Measurements from ENCODE around the gene STAP1.
"Not testable (repeated sequence)": the region's sequence is repeated elsewhere in the genome, so short reads cannot be mapped to it uniquely, and the experiment has no call there.

Gene STAP1, protein sequence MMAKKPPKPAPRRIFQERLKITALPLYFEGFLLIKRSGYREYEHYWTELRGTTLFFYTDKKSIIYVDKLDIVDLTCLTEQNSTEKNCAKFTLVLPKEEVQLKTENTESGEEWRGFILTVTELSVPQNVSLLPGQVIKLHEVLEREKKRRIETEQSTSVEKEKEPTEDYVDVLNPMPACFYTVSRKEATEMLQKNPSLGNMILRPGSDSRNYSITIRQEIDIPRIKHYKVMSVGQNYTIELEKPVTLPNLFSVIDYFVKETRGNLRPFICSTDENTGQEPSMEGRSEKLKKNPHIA

DNA sequence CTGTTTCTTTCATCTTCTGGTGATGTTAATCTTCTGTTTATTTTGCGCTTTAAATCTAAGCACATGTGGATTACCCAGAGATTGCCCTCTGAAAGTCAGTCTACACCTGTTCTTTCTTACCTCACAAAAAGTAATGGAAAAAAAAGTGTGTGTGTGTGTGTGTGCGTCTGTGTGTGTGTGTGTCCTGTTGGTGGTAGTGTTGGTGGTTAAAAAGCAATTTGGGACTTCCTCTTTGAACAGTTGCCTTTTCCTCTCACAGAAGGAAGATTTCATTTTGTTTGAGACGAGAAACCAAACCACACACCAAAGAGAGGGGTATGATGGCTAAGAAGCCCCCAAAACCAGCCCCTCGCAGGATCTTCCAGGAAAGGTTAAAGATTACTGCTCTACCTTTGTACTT, at the start of gene STAP1:
TSS of gene STAP1 (plus strand) at position 235 of the 400 bp plus-strand sequence. CDS start at position 318, 83 bp downstream.
- no peak within 1 kb of the TSS for H3K4me3 ChIP-seq (replicated peaks; ENCODE audit: low read depth, low read length)
- TF ChIP-seq, protein P1, sequence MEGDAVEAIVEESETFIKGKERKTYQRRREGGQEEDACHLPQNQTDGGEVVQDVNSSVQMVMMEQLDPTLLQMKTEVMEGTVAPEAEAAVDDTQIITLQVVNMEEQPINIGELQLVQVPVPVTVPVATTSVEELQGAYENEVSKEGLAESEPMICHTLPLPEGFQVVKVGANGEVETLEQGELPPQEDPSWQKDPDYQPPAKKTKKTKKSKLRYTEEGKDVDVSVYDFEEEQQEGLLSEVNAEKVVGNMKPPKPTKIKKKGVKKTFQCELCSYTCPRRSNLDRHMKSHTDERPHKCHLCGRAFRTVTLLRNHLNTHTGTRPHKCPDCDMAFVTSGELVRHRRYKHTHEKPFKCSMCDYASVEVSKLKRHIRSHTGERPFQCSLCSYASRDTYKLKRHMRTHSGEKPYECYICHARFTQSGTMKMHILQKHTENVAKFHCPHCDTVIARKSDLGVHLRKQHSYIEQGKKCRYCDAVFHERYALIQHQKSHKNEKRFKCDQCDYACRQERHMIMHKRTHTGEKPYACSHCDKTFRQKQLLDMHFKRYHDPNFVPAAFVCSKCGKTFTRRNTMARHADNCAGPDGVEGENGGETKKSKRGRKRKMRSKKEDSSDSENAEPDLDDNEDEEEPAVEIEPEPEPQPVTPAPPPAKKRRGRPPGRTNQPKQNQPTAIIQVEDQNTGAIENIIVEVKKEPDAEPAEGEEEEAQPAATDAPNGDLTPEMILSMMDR (IDR thresholded peaks at IDR 0.05; ENCODE audit: low read depth, low read length, missing control alignments), result no peak
- DNase-seq (ENCODE audit: extremely low read depth, low read depth), result no peak

DNA sequence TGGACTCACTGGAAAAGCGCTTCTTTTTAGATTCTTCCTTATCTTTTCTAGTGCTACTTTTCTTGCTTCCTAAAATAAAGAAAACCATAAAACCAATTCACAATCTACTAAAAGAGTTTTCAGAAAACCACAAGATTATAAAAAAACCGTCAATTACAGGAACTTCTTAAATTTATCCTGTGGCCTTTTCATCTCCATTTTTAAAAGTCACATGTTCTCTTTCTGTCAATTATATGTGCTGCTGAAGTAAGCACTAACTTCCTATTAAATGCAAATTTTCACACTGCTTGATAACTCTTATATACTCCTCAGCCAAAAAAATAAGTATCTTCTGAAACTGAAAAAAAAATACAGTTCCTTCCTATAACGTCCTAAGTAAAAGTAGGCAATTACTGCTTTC, 46.0 kb upstream of the STAP1 start:
- DNase-seq (ENCODE audit: extremely low read depth, low read depth), result no peak
- TF ChIP-seq, protein P1 (IDR thresholded peaks at IDR 0.05; ENCODE audit: low read depth, low read length, missing control alignments), result no peak
- H3K4me3 ChIP-seq (replicated peaks; ENCODE audit: low read depth, low read length), result no peak overlapping the region

DNA sequence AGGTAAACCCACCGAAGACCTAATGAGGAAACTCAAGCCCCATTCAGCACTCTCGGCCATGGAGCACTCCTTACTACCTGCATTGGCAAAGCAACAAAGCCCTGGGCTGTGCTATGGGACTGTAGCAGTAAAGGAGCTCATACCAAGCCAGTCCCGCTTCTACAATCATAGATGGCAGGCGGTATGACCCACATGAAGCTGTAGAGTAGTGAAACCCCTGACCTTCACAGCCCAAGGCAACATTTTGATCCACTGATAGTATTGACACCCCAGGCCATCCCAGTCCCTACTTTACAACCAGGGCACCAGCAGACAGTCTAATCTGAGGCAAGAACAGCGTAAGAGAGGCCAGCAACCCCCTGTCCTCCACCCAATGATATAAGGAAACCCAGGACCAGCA, 38.4 kb upstream of the STAP1 start:
- TF ChIP-seq, protein P1 (IDR thresholded peaks at IDR 0.05; ENCODE audit: low read depth, low read length, missing control alignments), result no peak
- no peak overlapping the region for H3K4me3 ChIP-seq (replicated peaks; ENCODE audit: low read depth, low read length)
- DNase-seq (ENCODE audit: extremely low read depth, low read depth), result no peak

DNA sequence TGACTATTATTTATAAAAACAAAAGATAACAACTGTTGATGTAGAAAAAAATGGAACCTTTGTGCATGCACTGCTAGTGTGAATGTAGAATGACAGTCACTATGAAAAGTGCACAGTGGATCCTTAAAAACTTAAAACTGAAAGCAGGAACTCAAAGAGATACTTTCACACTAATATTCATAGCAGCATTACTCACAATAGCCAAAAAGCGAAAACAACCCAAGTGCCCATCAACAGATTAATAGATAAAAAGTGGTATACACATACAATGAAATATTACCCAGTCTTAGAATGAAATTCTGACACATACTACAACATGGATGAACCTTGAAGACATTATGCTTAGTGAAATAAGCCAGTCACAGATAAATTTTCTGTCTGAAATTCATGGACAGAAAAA, 37.0 kb upstream of the STAP1 start:
- no peak for DNase-seq (ENCODE audit: extremely low read depth, low read depth)
- H3K4me3 ChIP-seq (replicated peaks; ENCODE audit: low read depth, low read length), result no peak overlapping the region
- TF ChIP-seq, protein P1 (IDR thresholded peaks at IDR 0.05; ENCODE audit: low read depth, low read length, missing control alignments), result no peak

DNA sequence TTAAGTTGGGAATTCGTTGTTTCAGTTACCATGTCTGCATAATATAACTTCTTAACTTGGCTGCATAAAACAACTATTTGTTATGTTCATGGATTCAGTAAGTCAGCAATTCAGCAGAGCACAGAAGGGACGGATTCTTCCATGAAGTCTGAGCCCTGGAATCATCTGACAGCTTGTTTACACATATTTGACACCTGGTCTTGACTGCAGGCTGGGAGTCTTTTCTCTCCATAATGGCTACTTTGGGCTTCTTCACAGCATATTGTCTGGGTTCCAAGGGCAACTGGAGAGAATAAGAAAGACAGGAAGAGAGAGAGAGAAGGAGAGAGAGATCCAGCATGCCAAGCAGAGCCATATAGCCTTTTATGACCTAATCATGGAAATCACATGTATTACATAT, 36.3 kb upstream of the STAP1 start:
- no peak overlapping the region for H3K4me3 ChIP-seq (replicated peaks; ENCODE audit: low read depth, low read length)
- TF ChIP-seq, protein P1 (IDR thresholded peaks at IDR 0.05; ENCODE audit: low read depth, low read length, missing control alignments), result no peak
- no peak for DNase-seq (ENCODE audit: extremely low read depth, low read depth)

DNA sequence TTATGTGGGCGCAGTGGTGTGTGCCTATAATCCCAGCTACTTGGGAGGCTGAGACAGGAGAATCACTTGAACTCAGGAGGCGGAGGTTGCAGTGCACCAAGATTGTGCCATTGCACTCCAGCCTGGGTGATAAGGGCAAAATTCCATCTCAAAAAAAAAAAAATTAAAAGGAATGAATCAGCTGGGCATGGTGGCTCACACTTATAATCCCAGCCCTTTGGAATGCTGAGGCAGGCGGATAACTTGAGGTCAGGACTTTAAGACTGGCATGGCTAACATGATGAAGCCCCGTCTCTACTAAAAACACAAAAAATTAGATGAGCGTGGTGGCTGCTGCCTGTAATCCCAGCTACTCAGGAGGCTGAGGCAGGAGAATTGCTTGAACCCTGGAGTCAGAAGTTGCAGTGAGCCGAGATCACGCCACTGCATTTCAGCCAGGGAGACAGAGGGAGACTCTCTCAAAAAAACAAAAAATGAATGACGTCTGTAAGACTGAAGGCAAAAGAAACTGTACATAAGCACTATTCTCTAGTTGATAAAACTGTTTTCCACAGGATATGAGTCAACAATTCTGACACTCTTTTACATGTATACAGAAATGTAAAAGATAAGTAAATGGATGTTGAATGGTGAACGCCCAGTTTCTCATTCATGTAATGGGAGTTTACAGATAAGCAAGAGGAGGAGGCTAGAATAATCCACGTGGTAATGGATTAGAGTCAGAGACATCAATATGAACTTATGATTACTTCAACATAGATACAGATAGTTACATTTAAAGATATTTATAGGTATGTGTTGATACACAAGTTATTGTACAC, 35.5 kb upstream of the STAP1 start:
- TF ChIP-seq, protein P1 (IDR thresholded peaks at IDR 0.05; ENCODE audit: low read depth, low read length, missing control alignments), result no peak
- no peak overlapping the region for H3K4me3 ChIP-seq (replicated peaks; ENCODE audit: low read depth, low read length)
- DNase-seq (ENCODE audit: extremely low read depth, low read depth), result no peak

DNA sequence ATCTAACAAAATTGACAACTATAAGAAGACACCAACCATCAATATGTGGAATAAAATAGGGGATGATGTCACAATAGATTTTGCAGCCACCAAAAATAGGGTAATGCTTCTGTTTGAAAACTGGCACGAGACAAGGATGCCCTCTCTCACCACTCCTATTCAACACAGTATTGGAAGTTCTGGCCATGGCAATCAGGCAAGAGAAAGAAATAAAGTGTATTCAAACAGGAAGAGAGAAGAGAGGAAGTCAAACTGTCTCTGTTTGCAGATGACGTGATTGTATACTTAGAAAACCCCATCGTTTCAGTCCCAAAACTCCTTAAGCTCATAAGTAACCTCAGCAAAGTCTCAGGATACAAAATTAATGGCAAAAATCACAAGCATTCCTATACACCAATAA, 34.4 kb upstream of the STAP1 start:
- H3K4me3 ChIP-seq (replicated peaks; ENCODE audit: low read depth, low read length); DNase-seq (ENCODE audit: extremely low read depth, low read depth): not testable (repeated sequence)

Measured in HFF-Myc (cell line).